Activated CD4-positive, CD25-positive, alpha-beta regulatory T cell treated with anti-CD3 and anti-CD28 coated beads, Interleukin-2, amount 50 U/mL, for 72 hours (primary cell): ENCODE data around the gene UBA1.

ENCODE experiments used
- DNase-seq: peaks from one replicate; pipeline ENCODE4 v3.0.0; 2021

The UBA1 gene

GRCh38 chrX:47170861-47171692 is 22.6 kb upstream of the UBA1 start:
- DNase-seq, result peak; percentile 27

DNA sequence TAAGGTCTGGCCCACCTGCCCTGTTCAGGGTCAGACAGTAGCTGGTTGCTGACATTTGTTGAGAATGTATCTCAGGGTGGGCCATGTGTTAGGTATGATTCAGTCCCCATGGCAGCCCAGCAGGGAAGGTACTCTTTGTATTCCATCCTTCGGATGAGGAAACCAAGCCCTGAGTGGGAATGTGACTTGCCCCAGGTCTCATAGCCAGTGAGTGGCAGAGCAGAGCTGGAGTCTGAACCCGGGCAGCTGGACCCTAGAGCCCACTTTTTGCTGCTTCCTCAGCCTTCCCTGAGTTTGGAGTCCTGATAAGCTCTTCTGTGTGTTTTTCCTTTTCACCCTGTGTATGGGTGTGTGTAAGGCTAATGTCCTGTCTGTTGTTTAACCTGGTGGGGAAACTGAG is 21.6 kb upstream of the UBA1 start:
- no peak for DNase-seq

- no peak for DNase-seq
These were observed 21.1 kb upstream of the UBA1 start for GRCh38 chrX:47172549-47172948.

DNA sequence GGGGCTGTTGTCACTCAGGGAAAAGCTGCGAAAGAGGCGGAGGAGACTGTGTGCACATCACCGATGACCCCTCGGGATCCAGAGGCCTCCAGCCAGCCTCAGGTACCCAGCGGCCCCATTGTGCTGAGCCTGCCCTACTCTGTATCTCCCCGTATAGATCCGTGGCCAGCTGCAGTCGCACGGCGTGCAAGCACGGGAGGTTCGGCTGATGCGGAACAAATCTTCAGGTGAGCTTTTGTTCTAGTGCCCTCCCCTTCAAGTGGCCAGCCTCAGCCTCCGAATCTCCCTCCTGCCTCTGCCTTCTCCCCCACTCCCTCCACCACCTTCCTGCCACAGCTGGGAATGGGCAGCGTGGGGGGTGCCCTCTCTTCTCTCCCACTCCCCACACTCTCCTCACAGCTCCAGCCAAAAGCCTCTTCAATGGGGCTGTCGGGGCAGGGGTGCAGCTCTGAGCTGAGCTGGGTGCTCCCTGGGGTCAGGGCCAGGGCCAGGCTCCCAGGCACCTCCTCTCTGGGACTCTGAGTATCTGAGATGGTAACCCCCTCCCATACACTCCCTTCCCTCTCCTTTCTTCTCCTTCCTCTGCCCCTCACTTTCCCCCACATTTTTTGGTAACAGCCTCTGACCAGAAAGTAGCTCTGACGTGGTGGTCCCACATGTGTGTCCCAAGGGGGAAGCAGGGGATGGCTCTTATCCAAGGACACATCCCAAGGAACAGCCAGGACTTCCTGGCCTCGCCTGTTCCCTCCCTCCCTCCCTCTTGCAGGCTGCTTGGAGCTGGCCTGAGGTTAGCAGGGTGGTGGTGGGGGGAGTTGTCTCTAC is 20.4 kb upstream of the UBA1 start:
- DNase-seq, result peak; percentile 23

DNA sequence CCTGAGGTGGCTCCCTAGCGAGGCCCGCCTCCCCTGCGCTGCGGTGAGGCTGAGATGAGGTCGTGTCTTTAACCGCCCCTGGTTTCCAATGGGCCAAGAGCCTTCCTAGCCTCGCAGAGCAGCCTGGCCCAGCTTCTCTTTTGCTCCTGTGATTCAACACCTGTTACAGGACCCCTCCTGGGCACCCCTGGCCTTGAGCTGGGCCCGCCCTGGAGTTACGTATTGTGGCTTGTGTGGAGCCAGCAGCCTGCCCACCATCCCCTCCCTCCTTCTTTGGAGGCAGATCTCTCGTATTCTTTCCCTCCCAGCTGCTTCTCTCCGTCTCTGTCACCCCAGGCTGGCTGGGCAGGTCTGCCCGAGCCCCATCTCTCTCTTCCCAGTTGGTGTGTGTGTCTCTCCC is 19.3 kb upstream of the UBA1 start:
- DNase-seq, result no peak

DNA sequence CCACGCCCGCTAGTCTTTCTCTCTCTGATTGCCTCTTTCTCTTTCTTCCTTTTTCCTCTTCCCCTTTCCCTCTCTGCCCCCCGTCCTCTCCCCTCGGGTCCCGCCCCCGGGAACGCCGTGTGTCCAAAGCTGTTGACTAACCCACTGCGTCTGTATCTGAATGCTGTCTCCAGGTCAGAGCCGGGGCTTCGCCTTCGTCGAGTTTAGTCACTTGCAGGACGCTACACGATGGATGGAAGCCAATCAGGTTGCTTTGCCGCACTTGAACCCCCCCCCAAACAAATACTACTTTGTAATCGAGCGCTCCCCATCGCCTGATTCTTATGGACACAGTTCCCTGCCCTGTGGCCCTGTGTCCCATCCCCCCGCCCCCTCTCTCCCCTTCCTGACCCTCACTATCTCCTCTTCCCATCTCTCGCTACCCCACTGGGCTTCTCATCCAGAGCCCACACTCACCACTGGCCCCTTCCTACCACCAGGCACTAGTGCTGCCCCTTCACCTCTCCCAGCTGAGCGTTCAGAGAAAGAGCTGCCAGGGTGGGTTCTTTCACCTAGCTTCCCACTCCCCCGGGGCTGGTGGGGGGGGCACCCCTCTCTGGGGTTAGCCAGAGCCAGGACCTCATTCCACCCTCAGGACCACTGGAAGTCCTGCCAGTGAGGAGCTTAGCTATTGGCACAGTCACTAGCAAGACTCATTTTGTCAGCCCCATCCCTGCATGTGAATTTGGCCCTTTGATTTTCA is 18.6 kb upstream of the UBA1 start:
- no peak for DNase-seq

DNA sequence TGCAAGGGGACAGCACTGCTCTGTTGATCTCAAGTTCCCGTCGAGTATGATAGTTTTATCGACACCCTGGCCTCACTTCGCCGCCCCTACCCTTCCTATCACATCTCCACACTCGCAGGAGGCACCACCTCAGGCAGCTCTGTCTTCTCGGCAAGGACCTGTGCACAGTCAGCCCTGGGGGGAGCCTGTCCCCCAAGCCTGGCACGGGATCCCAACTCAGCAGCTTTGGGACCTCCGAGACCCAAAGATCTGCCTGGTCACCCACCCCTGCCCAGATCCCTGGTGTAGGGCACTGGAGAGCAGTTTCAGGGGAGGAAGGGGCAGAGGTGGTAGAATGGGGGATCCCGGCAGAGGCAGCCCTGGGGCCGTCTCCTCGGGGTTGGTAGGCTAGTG is 18.0 kb upstream of the UBA1 start:
- DNase-seq, result no peak

DNA sequence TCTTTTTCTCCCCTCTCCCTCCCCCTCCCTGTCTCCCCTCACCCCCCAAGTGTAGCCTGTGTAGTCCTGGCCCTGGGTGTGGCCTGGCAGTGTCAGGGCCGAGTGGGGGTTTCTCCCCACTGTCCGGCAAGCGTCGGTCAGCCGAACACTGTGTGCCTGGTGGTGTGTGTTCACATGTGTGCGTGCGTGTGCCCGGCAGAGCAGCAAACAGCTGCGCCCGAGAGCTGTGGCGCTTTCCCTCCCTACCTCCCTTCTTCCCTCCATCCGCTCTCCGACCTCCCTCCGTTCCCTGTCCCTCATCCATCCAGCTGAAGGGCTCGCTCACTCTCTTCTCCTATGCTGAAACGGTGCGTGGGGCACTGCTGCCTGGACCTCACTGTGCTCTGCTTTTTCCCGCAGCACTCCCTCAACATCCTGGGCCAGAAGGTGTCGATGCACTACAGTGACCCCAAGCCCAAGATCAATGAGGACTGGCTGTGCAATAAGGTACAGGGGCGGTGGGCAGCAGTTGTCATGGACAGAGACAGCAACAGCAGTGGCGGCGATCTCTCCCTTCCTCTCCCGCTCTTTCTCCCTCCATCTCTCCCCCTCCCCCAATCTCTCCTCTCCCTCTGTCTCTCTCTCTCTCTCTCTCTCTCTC is 17.4 kb upstream of the UBA1 start:
- DNase-seq, result peak; percentile 24

DNA sequence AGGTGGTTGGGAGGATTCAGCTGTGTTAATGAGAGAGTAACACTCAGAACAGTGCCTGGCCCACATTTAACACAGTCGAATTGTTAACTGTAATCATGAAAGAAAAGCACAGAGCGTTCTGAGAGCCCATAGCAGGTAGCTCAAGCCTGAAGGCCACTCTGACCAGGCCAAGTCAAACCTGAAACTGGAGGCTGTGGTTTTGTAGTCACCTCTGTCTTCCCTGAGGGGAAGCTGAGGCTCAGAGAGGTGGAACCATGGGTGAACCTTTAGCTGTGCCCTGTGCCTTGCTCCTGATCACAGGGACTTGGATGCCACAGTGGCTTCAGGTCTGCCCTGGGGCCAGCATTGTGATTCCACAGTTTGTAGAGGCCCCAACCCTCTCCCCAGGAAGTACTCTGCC is 16.6 kb upstream of the UBA1 start:
- DNase-seq, result no peak

GRCh38 chrX:47178337-47178736 is 15.3 kb upstream of the UBA1 start:
- no peak for DNase-seq

DNA sequence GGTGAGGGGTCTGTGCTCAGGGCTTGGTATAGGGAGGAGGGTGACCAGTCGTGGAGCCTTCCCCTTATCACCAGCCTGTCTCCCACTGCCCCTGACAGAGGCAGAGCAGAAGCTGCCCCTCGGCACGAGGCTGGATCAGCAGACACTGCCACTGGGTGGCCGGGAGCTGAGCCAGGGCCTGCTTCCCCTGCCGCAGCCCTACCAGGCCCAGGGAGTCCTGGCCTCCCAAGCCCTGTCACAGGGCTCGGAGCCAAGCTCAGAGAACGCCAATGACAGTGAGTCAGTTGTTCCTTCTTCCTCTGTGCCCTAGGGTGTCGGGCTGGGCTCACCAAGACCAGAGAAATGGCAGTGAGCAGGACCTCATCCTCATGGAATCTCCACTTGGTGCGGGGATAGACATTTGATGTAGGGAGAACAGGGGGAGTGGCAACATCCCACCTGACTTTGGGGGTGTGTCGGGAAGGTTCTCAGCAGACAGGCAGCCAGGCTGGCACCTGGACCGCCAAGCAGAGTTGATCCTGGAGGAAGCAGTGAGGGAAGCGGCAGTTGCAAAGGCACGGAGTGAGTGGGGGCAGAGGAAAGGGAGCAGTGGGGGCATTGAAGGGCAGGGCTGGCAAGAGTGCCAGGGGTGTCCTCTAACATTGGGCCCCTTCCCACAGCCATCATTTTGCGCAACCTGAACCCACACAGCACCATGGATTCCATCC is 14.3 kb upstream of the UBA1 start:
- no peak for DNase-seq

DNA sequence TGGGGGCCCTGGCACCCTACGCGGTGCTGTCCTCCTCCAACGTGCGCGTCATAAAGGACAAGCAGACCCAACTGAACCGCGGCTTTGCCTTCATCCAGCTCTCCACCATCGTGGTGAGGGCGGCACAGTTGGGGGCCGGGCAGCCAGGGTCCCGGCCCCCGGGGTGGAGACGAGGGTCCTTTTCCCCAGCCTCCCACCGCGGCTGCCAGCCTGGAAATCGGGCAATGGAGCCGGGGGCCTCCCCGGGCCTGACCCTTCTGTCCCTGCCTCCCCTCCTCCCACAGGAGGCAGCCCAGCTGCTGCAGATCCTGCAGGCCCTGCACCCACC is 13.7 kb upstream of the UBA1 start:
- no peak for DNase-seq

DNA sequence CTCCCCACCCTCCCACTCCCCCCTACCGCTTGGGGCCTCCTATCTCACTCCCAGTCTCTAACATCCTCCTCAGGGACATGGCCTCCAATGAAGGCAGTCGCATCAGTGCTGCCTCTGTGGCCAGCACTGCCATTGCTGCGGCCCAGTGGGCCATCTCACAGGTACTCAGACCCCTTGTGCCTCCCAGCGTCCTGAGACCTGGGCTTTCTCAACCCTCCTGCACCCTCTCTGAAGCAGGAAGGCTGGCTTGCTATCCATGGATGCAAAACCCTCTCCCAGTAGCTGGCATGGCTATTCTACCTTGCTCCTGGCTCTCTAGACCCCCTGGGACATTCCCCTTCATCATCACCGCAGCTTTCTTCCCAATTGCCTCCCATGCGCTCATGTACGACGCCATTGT is 13.3 kb upstream of the UBA1 start:
- no peak for DNase-seq

- no peak for DNase-seq
These were observed 12.3 kb upstream of the UBA1 start for GRCh38 chrX:47181301-47181700.

DNA sequence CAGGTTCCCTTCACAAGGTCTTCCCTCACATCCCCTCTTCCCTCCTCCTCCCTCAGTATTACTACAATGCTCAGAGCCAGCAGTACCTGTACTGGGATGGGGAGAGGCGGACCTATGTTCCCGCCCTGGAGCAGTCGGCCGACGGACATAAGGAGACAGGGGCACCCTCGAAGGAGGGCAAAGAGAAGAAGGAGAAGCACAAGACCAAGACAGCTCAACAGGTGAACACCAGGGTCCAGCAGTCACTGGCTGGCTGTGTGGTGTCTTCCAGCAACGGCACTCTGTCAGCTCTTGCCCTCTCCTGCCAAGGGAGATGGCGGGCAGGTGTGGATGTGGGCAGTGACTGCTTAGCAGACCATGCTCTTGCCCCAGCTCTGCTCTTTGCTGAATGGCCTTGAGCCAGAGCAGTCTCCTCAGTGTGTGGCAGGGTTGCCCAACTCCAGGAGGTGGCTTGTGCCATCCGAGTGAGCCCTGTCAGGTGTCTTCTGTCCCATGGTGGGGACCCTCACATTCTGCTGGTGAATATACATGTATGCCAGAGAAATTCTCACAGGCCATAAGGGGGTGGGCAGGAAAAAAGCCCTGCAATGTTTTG is 11.4 kb upstream of the UBA1 start:
- DNase-seq, result no peak

GRCh38 chrX:47184486-47184885 is 9.1 kb upstream of the UBA1 start:
- no peak for DNase-seq

GRCh38 chrX:47185241-47185640 is 8.4 kb upstream of the UBA1 start:
- no peak for DNase-seq

GRCh38 chrX:47186096-47186740 is 7.4 kb upstream of the UBA1 start:
- no peak for DNase-seq

- DNase-seq, result no peak
These were observed 6.4 kb upstream of the UBA1 start for GRCh38 chrX:47187106-47187677.

DNA sequence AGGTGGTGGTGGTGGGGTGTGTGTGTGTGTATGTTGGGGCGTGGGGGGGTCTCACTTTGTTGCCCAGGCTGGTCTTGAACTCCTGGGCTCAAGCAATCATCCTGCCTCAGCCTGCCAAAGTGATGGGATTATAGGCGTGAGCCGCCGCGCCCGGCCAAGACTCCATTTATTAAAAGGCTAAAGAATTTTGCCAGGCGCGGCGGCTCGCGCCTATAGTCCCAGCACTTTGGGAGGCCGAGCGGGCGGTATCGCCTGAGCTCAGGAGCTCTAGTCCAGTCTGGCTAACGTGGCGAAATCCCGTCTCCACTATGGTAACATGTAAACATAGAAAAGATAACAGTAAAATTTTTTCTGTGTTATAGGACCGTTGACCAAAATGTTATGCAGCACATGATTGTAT is 3.7 kb upstream of the UBA1 start:
- no peak for DNase-seq
